Measurements from ENCODE around the gene UQCC2. TPM values are rescaled to one million over a fixed set of nuclear protein-coding genes. Genes with fewer than 3 reads are reported as not detected.

The UQCC2 gene
- total and polyA plus RNA-seq, 3 donors from 2014 or later = 18.1 to 119 (median 36.2) TPM

DNA sequence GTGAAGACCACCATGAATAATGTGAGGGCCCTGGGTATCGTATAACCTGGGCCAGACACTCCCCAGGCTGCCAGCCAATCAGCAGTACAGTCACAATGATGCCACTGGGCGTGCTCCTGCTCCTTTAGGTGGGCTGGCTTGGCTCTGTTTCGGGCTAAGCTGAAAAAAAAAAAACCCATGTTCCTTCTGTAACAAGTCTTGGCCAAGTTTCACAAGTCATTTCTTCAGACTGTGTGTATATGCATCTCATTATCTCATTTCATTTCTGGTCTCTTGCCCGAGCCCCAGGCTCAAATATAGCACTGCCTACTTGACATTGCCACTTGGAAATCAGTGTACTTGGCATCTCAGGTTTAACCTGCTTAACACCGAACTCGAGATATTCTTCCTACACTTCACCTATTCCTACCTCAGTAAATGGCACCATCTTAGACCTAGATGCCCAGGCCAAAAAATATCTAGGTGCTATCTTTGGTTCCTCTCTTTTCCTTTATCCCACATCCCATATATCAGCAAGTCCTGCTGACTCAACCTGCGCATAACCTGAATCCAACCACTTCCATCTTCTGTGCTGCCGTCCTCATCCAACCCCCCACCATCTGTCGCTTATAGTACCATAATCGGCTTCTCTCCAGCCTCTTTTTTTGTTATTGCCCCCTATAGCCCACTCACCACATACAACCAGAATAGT, 1.8 kb downstream of the UQCC2 start:
- TF ChIP-seq, protein P1, sequence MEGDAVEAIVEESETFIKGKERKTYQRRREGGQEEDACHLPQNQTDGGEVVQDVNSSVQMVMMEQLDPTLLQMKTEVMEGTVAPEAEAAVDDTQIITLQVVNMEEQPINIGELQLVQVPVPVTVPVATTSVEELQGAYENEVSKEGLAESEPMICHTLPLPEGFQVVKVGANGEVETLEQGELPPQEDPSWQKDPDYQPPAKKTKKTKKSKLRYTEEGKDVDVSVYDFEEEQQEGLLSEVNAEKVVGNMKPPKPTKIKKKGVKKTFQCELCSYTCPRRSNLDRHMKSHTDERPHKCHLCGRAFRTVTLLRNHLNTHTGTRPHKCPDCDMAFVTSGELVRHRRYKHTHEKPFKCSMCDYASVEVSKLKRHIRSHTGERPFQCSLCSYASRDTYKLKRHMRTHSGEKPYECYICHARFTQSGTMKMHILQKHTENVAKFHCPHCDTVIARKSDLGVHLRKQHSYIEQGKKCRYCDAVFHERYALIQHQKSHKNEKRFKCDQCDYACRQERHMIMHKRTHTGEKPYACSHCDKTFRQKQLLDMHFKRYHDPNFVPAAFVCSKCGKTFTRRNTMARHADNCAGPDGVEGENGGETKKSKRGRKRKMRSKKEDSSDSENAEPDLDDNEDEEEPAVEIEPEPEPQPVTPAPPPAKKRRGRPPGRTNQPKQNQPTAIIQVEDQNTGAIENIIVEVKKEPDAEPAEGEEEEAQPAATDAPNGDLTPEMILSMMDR (IDR thresholded peaks at IDR 0.05) = no peak
- no peak for TF ChIP-seq POLR2A (IDR thresholded peaks at IDR 0.05)
- no peaks in the 10 kb centered on the region for H3K27me3 ChIP-seq
- intact Hi-C loops (cut with DNase I; ENCODE audit: low total_unique reads) = no loop called here
- 86 to 88% methylated on average over 10 of the region's 10 CpGs for WGBS, 2 donors
- DNase-seq = no peak
- H3K36me3 ChIP-seq (ENCODE audit: low read depth, missing control alignments) = no peaks in the 10 kb centered on the region
- H3K27ac ChIP-seq = no peak overlapping the region
- peaks cover 11% of the 10 kb centered on the region for H3K4me1 ChIP-seq
- H3K4me3 ChIP-seq = no peak overlapping the region
- H3K9me3 ChIP-seq = no peaks in the 10 kb centered on the region

DNA sequence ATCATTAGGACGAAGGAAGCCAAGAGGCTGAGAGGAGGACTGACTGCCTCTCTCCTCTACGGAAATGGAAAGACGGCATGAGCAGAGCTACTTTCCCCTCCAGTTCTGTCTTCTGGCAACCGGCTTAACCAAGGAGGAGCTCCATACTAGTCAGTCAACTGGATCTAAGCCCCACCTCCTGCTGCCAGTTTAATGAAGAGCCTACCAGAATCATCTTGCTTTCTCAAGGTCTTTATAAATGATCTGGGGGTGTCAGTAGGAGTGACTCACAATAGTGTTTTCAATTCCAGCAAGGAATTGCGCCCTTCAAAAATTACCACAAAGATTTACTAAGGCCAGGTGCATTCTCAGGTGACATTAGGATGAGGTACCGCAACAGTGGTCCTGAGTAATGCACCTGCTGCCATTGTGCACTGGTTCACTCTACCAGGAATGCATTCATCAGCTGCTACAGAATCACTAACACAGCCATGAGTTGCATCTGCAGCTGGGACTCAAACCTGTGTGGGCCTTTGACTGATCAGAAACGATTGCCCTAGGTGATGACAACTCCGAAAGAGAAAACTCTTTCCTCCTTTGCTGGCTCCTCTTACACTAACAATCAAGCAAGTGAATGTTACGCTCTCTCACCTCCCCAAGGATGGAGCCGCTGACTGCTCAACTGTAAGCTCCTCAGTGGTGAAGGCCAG, 2.8 kb downstream of the UQCC2 start:
- Histone ChIP-seq H3K27me3 (no peaks in the 10 kb centered on the region), H3K4me3 (no peak overlapping the region), H3K9me3 (no peaks in the 10 kb centered on the region), H3K27ac (no peak overlapping the region), H3K36me3 (ENCODE audit: low read depth, missing control alignments) (no peaks in the 10 kb centered on the region), H3K4me1 (peaks cover 11% of the 10 kb centered on the region)
- TF ChIP-seq, protein P1 (IDR thresholded peaks at IDR 0.05) = no peak
- no peak for TF ChIP-seq POLR2A (IDR thresholded peaks at IDR 0.05)
- whole genome bisulfite sequencing, 2 donors = 91 to 95% methylated on average over 10 of the region's 10 CpGs
- intact Hi-C loops (cut with DNase I; ENCODE audit: low total_unique reads) = no loop called here
- no peak for DNase-seq

DNA sequence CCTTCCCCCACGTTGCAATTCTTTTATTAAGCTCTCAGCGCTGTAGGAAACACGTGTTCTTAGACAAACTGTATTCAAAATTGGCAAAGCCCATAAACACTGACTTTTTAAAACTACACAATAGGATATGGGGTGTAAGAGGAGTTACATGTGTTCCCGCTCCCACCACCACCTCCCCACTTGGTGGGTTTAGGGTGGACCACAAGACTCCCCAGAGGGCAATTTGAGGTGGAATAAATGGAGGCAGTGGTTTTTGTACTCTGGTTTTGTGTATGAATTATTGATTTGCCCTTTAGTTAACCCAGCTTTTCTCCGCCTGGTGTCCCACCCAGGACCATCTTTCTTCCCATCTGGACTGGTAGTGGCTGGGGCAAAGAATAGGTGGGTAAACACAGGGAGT, 3.7 kb downstream of the UQCC2 start:
- H3K36me3 ChIP-seq (ENCODE audit: low read depth, missing control alignments) = no peaks in the 10 kb centered on the region
- TF ChIP-seq, protein P1 (IDR thresholded peaks at IDR 0.05) = no peak
- no peak for TF ChIP-seq POLR2A (IDR thresholded peaks at IDR 0.05)
- intact Hi-C loops (cut with DNase I; ENCODE audit: low total_unique reads) = no loop called here
- H3K27me3 ChIP-seq = no peaks in the 10 kb centered on the region
- H3K4me3 ChIP-seq = no peak overlapping the region
- no peak overlapping the region for H3K27ac ChIP-seq
- DNase-seq = no peak
- H3K4me1 ChIP-seq = peaks cover 11% of the 10 kb centered on the region
- no peaks in the 10 kb centered on the region for H3K9me3 ChIP-seq
- 92% methylated on average over 5 of the region's 5 CpGs for WGBS, 2 donors

DNA sequence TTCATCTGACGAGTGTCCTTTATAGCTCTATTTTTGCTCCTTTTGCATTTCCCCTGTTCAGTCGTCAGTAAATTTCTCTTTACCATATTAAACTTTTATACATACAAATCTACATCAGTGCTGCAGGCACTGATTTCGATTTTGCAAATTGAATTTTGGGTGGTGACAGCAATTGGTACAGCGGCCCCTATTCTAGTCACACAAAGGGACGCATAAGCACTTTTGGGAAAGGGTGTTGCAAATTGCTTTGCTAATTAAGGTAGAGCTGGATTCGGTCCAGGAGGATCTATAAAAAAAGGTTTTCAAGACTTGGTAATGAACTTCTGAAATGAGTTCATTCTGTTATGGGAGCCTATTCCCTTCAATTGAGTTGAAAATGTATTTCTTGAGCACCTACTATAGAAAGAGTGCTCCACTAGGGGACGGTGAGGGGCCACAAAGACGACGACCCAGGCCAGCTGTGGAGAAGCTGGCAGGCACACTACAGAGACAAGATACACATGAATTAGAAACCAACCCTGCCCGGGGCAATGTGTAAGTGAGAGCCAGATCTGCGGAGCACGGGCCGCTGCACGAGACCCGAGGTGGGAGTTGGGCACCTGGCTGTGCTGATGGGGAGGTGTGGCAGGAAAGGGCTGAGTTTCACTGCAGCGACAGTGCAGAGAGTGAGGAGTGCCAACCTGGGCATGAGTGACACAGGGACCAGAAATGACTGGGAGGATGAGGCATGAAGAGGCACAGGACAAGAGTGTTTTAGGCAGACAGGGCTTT, 5.4 kb downstream of the UQCC2 start:
- Histone ChIP-seq H3K4me1 (peaks cover 8% of the 10 kb centered on the region), H3K36me3 (ENCODE audit: low read depth, missing control alignments) (no peaks in the 10 kb centered on the region), H3K4me3 (no peak overlapping the region), H3K9me3 (no peaks in the 10 kb centered on the region), H3K27me3 (no peaks in the 10 kb centered on the region), H3K27ac (no peak overlapping the region)
- DNase-seq = no peak
- no peak for TF ChIP-seq POLR2A (IDR thresholded peaks at IDR 0.05)
- TF ChIP-seq, protein P1 (IDR thresholded peaks at IDR 0.05) = no peak
- 80 to 85% methylated on average over 15 to 16 of the region's 16 CpGs for WGBS, 2 donors
- intact Hi-C loops (cut with DNase I; ENCODE audit: low total_unique reads) = no loop called here

Measured in testis (tissue), 3 donors.